Measurements from ENCODE around the gene CFAP299.

Gene CFAP299

DNA sequence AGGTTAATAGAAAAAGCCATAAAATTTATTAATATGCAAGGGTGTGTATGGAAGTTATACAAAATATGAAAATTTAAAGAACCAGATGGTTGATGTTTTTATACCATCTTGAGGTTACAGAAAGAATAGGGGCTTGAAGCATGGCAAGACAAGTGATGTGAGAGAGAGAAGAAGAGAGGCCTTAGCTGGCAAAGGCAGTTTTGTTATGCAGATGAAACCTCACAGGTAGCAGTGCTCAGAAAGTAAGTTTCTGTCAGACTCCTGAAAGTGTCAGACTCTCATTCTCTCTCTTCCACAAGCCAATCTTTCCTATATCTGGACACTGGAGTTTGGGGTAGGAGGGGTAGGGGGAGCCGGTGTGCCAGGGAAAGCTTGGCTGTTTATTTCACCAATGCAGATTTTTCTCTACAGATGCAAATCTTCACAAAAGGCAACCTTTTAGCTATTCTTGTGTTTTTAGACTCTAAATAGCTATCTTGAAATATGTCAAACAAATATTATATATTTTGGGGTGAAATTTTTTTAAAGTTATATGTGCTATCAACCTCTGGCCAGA is 124.5 kb downstream of the CFAP299 start:
- Histone ChIP-seq H3K9ac (ENCODE audit: insufficient read length, low read depth) (no peak overlapping the region), H3K36me3 (ENCODE audit: insufficient read depth, insufficient read length, low read length) (no peaks in the 10 kb centered on the region), H3K9me3 (ENCODE audit: insufficient read depth, low read length) (no peaks in the 10 kb centered on the region), H3K4me1 (ENCODE audit: insufficient read depth, insufficient read length) (no peaks in the 10 kb centered on the region), H3K4me3 (ENCODE audit: insufficient read length, low read depth) (no peak overlapping the region), H3K27me3 (ENCODE audit: insufficient read depth, insufficient read length) (no peaks in the 10 kb centered on the region)
- DNase-seq (ENCODE audit: low read depth, low spot score): no peak
- TF ChIP-seq YY1 (IDR thresholded peaks at IDR 0.05; ENCODE audit: insufficient read depth, insufficient read length) (no peak), SUZ12 (IDR thresholded peaks at IDR 0.05; ENCODE audit: extremely low read depth, insufficient read depth, insufficient read length) (no peak), ZNF274 (IDR thresholded peaks at IDR 0.05; ENCODE audit: low read depth, low read length) (no peak)

DNA sequence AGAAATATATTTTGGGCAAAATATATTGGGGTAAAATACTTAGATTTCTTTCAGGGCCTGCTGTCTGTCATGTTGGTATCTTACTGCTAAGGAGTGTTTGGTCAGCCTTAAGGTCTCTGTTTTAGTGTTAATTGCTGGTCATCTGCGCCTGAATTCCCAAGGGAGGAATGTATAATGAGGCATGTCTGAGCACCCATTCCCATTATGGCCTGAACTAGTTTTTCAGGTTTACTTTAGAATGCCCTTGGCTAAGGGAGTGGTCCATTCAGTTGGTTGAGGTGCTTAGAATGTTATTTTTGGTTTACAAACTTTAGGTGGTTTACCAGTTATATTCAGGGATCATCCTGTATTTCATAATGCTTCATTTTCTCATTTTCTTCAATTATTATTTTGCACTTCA is 125.9 kb downstream of the CFAP299 start:
- no peaks in the 10 kb centered on the region for H3K27me3 ChIP-seq (ENCODE audit: insufficient read depth, insufficient read length)
- H3K36me3 ChIP-seq (ENCODE audit: insufficient read depth, insufficient read length, low read length): no peaks in the 10 kb centered on the region
- H3K4me1 ChIP-seq (ENCODE audit: insufficient read depth, insufficient read length): no peaks in the 10 kb centered on the region
- no peaks in the 10 kb centered on the region for H3K9me3 ChIP-seq (ENCODE audit: insufficient read depth, low read length)
- no peak for TF ChIP-seq SUZ12 (IDR thresholded peaks at IDR 0.05; ENCODE audit: extremely low read depth, insufficient read depth, insufficient read length)
- TF ChIP-seq YY1 (IDR thresholded peaks at IDR 0.05; ENCODE audit: insufficient read depth, insufficient read length): no peak
- no peak for TF ChIP-seq ZNF274 (IDR thresholded peaks at IDR 0.05; ENCODE audit: low read depth, low read length)
- H3K9ac ChIP-seq (ENCODE audit: insufficient read length, low read depth): no peak overlapping the region
- no peak overlapping the region for H3K4me3 ChIP-seq (ENCODE audit: insufficient read length, low read depth)
- no peak for DNase-seq (ENCODE audit: low read depth, low spot score)

DNA sequence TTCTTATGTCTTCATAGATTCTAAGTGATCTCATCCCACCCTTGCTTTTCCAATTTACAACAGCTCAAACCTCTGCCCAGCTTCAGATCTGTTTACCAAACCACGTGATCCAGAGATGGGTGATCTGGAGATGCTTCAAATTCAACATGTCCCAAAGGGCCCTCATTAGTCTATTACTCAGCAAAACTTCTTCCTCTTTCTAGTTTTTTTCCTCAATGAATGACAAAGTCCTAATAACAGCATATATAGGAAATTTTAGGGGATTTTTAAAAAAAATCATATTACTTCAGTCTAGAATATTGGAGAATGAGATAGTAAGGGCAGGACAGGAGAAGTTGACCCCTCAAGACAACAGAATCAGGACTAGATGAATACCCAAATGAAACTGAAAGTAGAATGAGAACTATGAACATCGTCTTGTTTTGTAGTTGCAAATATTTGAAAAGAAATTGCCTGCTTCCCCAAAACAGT is 127.1 kb downstream of the CFAP299 start:
- no peak overlapping the region for H3K9ac ChIP-seq (ENCODE audit: insufficient read length, low read depth)

DNA sequence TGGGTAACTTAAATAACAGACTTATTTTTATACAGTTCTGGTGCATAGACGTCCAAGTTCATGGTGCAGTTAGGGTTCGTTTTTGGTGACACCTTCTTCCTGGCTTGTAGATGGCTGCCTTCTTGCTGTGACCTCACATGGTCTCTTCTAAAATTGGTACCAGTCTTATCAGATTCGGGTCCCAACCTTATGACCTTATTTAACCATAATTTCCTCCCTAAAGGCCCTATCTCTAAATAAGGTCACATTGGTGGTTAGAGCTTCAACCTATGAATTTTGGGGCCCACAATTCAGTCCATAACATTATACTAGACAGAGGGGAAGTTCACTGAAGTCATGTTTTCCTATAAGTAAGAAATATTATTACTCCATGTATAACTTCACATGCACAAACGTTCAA is 128.0 kb downstream of the CFAP299 start:
- Histone ChIP-seq H3K9me3 (ENCODE audit: insufficient read depth, low read length) (no peaks in the 10 kb centered on the region), H3K27me3 (ENCODE audit: insufficient read depth, insufficient read length) (no peaks in the 10 kb centered on the region), H3K4me3 (ENCODE audit: insufficient read length, low read depth) (no peak overlapping the region), H3K4me1 (ENCODE audit: insufficient read depth, insufficient read length) (no peaks in the 10 kb centered on the region), H3K36me3 (ENCODE audit: insufficient read depth, insufficient read length, low read length) (no peaks in the 10 kb centered on the region), H3K9ac (ENCODE audit: insufficient read length, low read depth) (no peak overlapping the region)
- TF ChIP-seq SUZ12 (IDR thresholded peaks at IDR 0.05; ENCODE audit: extremely low read depth, insufficient read depth, insufficient read length): no peak
- no peak for TF ChIP-seq YY1 (IDR thresholded peaks at IDR 0.05; ENCODE audit: insufficient read depth, insufficient read length)
- TF ChIP-seq ZNF274 (IDR thresholded peaks at IDR 0.05; ENCODE audit: low read depth, low read length): no peak
- DNase-seq (ENCODE audit: low read depth, low spot score): no peak

More for the DNA sequence above, 127.1 kb downstream of the CFAP299 start:
- Histone ChIP-seq H3K27me3 (ENCODE audit: insufficient read depth, insufficient read length) (no peaks in the 10 kb centered on the region), H3K9me3 (ENCODE audit: insufficient read depth, low read length) (no peaks in the 10 kb centered on the region), H3K4me1 (ENCODE audit: insufficient read depth, insufficient read length) (no peaks in the 10 kb centered on the region), H3K36me3 (ENCODE audit: insufficient read depth, insufficient read length, low read length) (no peaks in the 10 kb centered on the region), H3K4me3 (ENCODE audit: insufficient read length, low read depth) (no peak overlapping the region)
- no peak for DNase-seq (ENCODE audit: low read depth, low spot score)
- TF ChIP-seq SUZ12 (IDR thresholded peaks at IDR 0.05; ENCODE audit: extremely low read depth, insufficient read depth, insufficient read length) (no peak), ZNF274 (IDR thresholded peaks at IDR 0.05; ENCODE audit: low read depth, low read length) (no peak), YY1 (IDR thresholded peaks at IDR 0.05; ENCODE audit: insufficient read depth, insufficient read length) (no peak)

DNA sequence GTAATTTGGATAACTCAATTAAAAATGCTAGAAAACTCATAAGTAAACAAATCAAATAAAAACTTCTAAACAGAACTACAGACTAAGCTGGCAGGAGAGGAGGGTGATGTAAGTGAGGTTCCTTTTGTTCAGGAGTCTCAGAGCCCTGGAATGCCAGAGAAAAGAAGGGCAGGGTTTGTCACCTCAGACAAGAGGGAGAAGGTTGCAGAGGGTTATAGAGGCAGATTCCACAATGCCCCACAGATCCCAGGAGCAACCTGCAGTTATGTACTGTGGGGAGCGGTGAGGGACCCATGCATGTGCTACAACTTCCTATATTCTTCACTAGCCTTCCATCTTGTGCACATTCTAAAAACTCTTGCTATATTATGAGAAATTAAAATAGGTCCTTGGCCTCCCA is 129.7 kb downstream of the CFAP299 start:
- Histone ChIP-seq H3K9ac (ENCODE audit: insufficient read length, low read depth) (no peak overlapping the region), H3K4me1 (ENCODE audit: insufficient read depth, insufficient read length) (no peaks in the 10 kb centered on the region), H3K4me3 (ENCODE audit: insufficient read length, low read depth) (no peak overlapping the region), H3K27me3 (ENCODE audit: insufficient read depth, insufficient read length) (no peaks in the 10 kb centered on the region), H3K36me3 (ENCODE audit: insufficient read depth, insufficient read length, low read length) (no peaks in the 10 kb centered on the region), H3K9me3 (ENCODE audit: insufficient read depth, low read length) (no peaks in the 10 kb centered on the region)
- TF ChIP-seq ZNF274 (IDR thresholded peaks at IDR 0.05; ENCODE audit: low read depth, low read length) (no peak), YY1 (IDR thresholded peaks at IDR 0.05; ENCODE audit: insufficient read depth, insufficient read length) (no peak), SUZ12 (IDR thresholded peaks at IDR 0.05; ENCODE audit: extremely low read depth, insufficient read depth, insufficient read length) (no peak)
- DNase-seq (ENCODE audit: low read depth, low spot score): no peak

DNA sequence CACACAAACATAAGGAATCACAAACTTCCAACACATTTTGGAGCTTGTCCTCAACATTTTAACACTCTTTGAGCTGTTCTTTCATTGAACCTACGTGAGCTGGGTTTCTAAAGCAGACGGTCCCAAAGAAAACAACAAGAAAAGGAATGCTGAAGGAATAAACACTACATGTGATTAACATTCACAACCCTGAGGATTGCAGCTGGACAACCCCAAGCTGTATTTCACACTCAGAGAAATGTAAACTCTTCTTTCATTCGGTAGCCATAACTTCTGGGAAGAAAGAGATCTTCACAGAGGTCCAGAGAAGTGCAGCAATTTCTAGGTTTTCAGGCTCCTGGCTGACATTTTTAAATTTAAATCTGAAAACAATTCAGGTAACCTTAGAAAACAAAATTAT is 130.2 kb downstream of the CFAP299 start:
- DNase-seq (ENCODE audit: low read depth, low spot score): no peak
- H3K9ac ChIP-seq (ENCODE audit: insufficient read length, low read depth): no peak overlapping the region
- no peaks in the 10 kb centered on the region for H3K4me1 ChIP-seq (ENCODE audit: insufficient read depth, insufficient read length)
- H3K9me3 ChIP-seq (ENCODE audit: insufficient read depth, low read length): no peaks in the 10 kb centered on the region
- TF ChIP-seq SUZ12 (IDR thresholded peaks at IDR 0.05; ENCODE audit: extremely low read depth, insufficient read depth, insufficient read length) (no peak), YY1 (IDR thresholded peaks at IDR 0.05; ENCODE audit: insufficient read depth, insufficient read length) (no peak), ZNF274 (IDR thresholded peaks at IDR 0.05; ENCODE audit: low read depth, low read length) (no peak)
- no peaks in the 10 kb centered on the region for H3K36me3 ChIP-seq (ENCODE audit: insufficient read depth, insufficient read length, low read length)
- no peak overlapping the region for H3K4me3 ChIP-seq (ENCODE audit: insufficient read length, low read depth)
- H3K27me3 ChIP-seq (ENCODE audit: insufficient read depth, insufficient read length): no peaks in the 10 kb centered on the region

DNA sequence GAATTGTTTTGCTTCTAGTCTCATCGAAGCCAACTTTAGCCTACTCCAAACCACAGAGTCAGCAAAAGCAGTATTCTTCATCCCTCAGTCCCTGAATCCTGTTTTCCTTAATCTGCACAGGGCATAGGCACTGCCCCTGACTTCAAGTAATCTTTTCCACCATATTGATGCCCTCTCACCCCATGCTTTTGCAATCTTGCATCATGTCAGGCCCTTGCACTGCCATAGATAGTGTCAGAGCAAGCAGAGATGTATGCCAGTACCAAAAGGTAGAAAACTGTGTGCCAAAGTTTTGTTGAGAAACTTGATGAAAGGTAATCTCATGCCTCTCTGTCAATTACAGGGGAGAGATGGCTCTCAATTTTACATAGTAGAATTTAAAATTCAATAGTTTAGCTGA is 131.1 kb downstream of the CFAP299 start:
- H3K9me3 ChIP-seq (ENCODE audit: insufficient read depth, low read length): no peaks in the 10 kb centered on the region
- no peak overlapping the region for H3K4me3 ChIP-seq (ENCODE audit: insufficient read length, low read depth)
- DNase-seq (ENCODE audit: low read depth, low spot score): no peak

More for the DNA sequence above, 131.1 kb downstream of the CFAP299 start:
- no peak for TF ChIP-seq SUZ12 (IDR thresholded peaks at IDR 0.05; ENCODE audit: extremely low read depth, insufficient read depth, insufficient read length)
- TF ChIP-seq YY1 (IDR thresholded peaks at IDR 0.05; ENCODE audit: insufficient read depth, insufficient read length): no peak
- no peak for TF ChIP-seq ZNF274 (IDR thresholded peaks at IDR 0.05; ENCODE audit: low read depth, low read length)
- H3K27me3 ChIP-seq (ENCODE audit: insufficient read depth, insufficient read length): no peaks in the 10 kb centered on the region
- no peaks in the 10 kb centered on the region for H3K4me1 ChIP-seq (ENCODE audit: insufficient read depth, insufficient read length)
- no peaks in the 10 kb centered on the region for H3K36me3 ChIP-seq (ENCODE audit: insufficient read depth, insufficient read length, low read length)
- H3K9ac ChIP-seq (ENCODE audit: insufficient read length, low read depth): no peak overlapping the region
